A172 (cell line): Measurements from ENCODE around the gene NGLY1. TPM values are rescaled to one million over a fixed set of nuclear protein-coding genes. Genes with fewer than 3 reads are reported as not detected.

Experiments
- DNase-seq: peaks from one replicate; pipeline ENCODE4 v3.0.0-alpha.2; 2015; ENCODE audit warnings: low spot score
- total RNA-seq: library from RNA; depleted of rRNA; stranded (reverse); fragments of >200 nt; shearing (Covaris generic); gene quantifications from 2 replicates; pipeline ENCODE4 v1.2.3, GENCODE V29; 2014; rRNA removed

Gene NGLY1
- 34.5 and 41.6 TPM in 2 replicates for total RNA-seq

- peak; percentile 65 for DNase-seq
These were observed at the start of gene NGLY1 for GRCh38 chr3:25782938-25783660. Gene NGLY1, minus strand, starts transcription at chr3:25783443. Its CDS starts 53 bp downstream, at chr3:25783390.

DNA sequence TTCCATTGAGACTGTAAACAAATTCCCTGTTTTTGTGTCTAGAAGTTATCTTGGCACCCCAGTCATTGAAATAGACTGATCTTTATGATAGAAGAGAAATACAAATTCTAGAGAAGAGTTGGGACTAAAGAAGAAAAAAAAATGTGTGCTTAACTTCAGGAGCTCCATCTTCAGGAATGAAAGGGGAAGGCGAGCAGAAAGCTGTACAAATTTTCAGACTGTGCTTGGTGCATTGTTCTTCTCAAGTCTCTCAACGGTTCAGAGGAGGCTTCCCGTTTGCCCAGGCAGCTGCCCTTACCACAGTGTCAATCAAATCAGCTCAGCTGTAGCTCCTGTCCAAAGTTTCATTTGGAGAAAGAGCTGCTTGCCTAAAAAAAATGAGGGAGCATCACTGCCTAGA is 48.3 kb upstream of the NGLY1 start:
- peak; percentile 46 for DNase-seq

- DNase-seq = no peak
These were observed 47.4 kb upstream of the NGLY1 start for GRCh38 chr3:25830373-25831280.

GRCh38 chr3:25826510-25826909 is 43.3 kb upstream of the NGLY1 start:
- no peak for DNase-seq

DNA sequence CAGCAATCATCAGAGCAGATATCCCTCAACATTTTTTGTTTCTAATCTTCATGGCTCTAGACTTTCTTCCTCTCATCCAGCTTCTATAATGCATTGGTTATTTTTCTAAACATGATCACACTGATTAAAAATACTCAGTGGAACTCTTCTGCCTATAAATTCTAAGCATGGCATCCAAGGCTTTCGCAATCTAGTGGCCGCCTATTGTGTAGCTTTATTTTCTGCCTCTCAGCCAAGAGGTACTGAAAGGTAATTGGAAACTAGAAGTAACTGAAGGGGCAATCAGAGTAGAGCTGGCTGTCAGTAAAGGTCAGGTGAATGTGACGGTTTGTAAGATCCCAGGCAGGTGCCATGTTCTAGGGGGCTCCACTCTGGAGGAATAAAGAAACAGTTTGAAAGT is 40.1 kb upstream of the NGLY1 start:
- no peak for DNase-seq

GRCh38 chr3:25821746-25822573 is 38.7 kb upstream of the NGLY1 start:
- DNase-seq = no peak

DNA sequence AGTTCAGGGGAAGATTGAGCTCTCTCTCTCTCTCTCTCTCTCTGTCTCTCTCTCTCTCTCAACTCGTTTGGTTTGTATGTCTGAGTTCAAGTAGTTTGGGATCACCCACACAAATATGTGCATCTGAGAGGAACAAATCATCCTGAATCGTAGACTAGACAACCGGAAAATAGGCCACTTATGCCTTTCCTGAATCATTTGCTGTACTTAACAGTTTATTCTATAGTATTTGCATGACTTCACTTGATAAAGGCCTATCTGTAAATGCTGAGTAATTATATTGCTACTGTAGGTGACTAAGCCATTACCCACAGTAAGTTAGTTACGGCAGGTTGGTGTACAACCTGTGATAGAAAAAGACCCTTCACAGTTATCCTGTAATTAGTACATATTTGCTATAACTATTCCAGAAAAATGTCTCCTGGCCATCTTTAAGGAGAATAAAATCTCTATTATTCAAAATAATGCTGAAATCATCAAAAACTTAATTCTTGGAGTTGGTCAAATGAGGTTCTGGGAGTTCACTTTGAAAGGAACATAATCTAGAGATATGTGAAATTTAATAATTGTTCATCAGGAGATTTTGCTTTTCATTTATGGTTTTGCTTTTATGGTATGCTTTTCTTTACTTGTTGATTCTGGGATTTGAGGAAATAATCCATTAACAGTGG is 37.7 kb upstream of the NGLY1 start:
- no peak for DNase-seq

DNA sequence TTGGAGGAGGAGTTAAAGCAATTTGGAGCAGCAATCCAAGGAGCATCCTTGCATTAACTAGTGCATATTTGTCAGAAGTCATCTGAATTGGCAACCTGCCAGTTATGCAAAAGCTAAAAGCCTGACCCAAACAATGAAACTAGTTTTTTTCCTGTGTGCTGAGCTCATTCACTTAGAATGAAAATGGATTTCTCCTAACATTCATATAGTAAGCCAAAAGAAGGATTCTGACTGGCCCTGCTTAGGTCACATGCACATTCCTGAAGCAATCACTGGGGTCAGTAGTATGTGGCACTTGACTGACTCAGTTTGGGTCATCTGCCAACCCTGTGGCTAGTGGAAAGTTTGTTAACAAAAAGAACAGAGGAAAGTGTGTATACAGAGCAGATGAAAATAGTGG is 37.1 kb upstream of the NGLY1 start:
- DNase-seq = peak; percentile 96

DNA sequence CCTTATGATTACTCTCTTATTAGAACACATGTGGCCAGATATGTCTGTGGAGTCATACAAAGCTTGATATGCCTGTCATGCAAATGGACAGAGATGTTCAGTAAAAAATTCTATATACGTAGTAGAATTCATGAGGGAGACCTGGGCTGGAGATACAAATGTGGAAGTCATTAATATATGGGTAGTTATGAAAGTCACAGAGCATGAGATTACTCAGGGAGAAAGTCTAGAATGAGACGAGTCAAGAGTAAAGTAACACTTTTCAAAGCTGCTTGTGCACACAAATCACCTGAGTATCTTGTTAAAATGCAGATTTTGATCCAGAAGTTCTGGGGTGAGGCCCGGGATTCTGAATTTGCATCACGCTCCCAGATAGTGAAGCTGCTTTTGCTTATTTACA is 35.1 kb upstream of the NGLY1 start:
- no peak for DNase-seq

DNA sequence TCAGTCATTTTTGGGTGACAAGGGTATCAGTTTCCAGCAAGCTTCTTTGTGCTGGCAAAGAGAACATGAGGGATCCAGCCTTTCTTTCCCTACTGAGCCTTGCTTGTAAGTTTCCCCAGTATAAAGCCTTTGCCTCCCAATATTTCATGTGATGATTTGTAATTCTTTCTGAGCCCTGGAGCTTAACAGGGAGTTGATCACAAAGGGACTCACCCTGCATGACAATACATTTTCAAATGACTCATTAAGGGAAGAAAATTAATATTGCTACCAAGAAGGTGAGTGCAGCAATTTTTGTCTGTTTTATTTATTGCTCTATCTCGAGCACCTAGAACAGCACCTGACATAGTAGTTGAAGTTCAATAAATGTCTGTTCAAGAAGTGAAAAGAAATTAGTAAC is 34.4 kb upstream of the NGLY1 start:
- no peak for DNase-seq

DNA sequence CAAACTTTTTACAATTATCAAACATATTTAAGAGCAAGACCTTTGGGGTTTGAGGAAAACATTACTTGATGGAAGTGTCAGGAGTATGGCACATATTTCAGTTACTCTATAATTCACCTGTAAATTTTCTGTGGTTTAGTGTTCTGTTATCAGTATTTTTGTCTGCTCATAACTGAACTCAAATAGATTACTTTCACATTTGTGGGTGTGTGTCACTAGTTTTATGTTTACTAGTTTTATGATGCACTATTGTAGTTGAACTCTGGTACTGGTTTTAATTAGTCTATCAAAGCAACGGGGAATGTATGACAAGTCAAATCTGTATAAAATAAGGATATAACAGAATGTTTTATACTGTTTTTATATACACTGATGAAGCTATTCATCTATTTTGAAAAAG is 33.9 kb upstream of the NGLY1 start:
- no peak for DNase-seq

GRCh38 chr3:25812644-25813043 is 29.4 kb upstream of the NGLY1 start:
- DNase-seq = no peak

GRCh38 chr3:25804676-25805075 is 21.4 kb upstream of the NGLY1 start:
- no peak for DNase-seq

- DNase-seq = no peak
These were observed 20.6 kb upstream of the NGLY1 start for GRCh38 chr3:25803833-25804232.

DNA sequence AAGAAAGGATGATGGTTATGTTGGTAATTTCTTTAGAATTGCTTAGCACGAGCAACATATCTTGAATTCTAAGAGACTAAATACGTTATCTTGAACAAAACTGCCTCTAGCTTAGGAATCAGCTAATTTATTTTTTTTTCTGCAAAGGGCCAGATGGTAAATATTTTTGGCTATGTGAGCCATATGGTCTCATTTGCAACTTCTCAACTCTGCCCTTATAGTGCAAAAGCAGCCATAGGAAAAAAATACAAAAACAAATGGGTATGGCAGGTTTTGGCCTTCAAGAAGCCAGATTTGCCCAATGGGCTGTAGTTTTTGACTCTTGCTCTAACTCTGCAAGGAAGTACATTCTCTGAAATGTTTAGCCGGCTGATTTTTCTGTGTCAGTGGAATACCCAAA is 18.5 kb upstream of the NGLY1 start:
- DNase-seq = no peak

- DNase-seq = peak; percentile 71
These were observed 6.6 kb upstream of the NGLY1 start, which contains the start of gene OXSM for GRCh38 chr3:25789596-25790556. Gene OXSM, plus strand, starts transcription at chr3:25790090. Its CDS starts 931 bp downstream, at chr3:25791021.

DNA sequence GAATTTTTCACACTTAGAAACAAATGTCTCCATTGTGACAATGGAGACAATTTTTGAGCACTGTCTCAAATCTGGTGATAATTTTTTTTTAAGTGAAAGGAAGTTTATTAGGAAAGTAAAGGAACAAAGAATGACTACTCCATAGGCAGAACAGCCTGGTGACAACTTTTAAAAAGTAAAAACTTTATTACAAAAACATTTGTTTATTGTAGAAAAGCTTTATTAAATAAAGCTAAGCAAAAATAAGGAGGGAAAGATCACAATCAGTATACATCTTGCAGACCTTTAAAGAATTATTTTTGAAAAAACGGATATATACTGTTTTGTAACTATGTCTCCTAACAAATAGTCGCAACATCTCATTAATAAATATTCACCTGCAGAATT is 6.0 kb upstream of the NGLY1 start:
- no peak for DNase-seq

- DNase-seq = no peak
These were observed 4.4 kb upstream of the NGLY1 start for GRCh38 chr3:25787689-25788088.

GRCh38 chr3:25785826-25786225 is 2.6 kb upstream of the NGLY1 start:
- DNase-seq = no peak

DNA sequence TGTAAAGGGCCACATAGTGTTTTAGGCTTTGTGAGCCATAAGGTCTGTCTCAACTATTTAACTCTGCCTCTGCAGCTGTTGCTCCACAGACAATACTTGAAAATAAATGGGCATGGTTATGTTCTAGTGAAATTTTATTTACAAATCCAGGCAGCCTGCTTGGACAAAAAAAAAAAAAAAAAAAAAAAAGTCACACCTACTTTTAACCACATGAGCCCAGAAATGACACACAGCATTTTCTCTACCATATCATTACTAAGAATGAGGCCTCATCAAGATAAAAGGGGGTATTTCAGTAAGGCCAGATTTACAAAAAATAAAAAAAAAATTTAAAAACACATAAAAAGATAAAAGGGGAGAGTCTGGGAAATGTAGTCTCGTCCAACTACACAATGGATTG is 1.7 kb upstream of the NGLY1 start:
- no peak for DNase-seq
